HAP-1 (cell line): ENCODE measurements around the gene CBFA2T2.
A peak's percentile ranks its signal among the peaks of the same experiment; 100 is the strongest.
"Not testable (repeated sequence)": the region's sequence is repeated elsewhere in the genome, so short reads cannot be mapped to it uniquely, and the experiment has no call there.

Experiments used
- DNase-seq, 2 experiments: peaks; one replicate each; pipeline ENCODE4 v3.0.0-alpha.2; 2016 to 2020; ENCODE audit warnings: low spot score in 2 of 2
- H3K27me3 ChIP-seq: fragments of 250-450 bp; sonication (Bioruptor Pico); 2 replicates; pipeline ENCODE4 v1.5.1; 2020; ENCODE audit warnings: low read depth, mild to moderate bottlenecking, moderate library complexity
- H3K36me3 ChIP-seq: fragments of 250-450 bp; sonication (Bioruptor Pico); replicated peaks from 2 replicates; pipeline ENCODE4 v1.5.1; 2020; ENCODE audit warnings: mild to moderate bottlenecking
- H3K4me1 ChIP-seq: fragments of 250-450 bp; sonication (Bioruptor Pico); 2 replicates; pipeline ENCODE4 v1.5.1; 2020; ENCODE audit warnings: mild to moderate bottlenecking
- H3K4me3 ChIP-seq: fragments of 250-450 bp; sonication (Bioruptor Pico); 2 replicates; pipeline ENCODE4 v1.5.1; 2020; ENCODE audit warnings: mild to moderate bottlenecking, moderate library complexity
- H3K9me3 ChIP-seq: fragments of 250-450 bp; sonication (Bioruptor Pico); 2 replicates; pipeline ENCODE4 v1.5.1; 2020; ENCODE audit warnings: mild to moderate bottlenecking, moderate library complexity
- in situ Hi-C: fragments of 300-500 bp; cut with MboI; formaldehyde crosslinking; loops from 3 replicates; pipeline ENCODE4 v1.14.3; 2020; ENCODE audit warnings: low sequenced_read_pairs, inconsistent platforms, mixed read lengths

Gene CBFA2T2

DNA sequence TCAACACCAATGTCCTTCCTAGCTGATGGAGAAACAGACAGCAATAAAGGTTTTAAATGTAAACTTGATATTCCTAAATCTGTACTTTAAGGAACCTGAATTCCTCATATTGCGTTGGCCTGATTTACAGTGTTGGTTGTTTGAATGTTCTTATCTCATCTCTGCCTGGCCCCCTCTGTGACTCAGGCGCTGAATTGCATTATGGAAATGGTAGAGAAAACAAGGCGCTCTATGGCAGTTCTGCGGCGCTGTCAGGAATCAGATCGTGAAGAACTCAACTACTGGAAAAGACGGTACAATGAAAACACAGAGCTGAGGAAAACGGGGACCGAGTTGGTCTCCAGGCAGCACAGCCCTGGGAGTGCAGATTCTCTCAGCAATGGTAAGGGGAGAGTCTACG, 139.6 kb downstream of the CBFA2T2 start:
- H3K9me3 ChIP-seq = no peaks in the 10 kb centered on the region
- in situ Hi-C loops = no loop called here
- H3K27me3 ChIP-seq = no peaks in the 10 kb centered on the region
- H3K36me3 ChIP-seq = no peaks in the 10 kb centered on the region; the same call in 1 of the 2 replicates
- DNase-seq = no peak
- no peaks in the 10 kb centered on the region for H3K4me1 ChIP-seq
- no peak overlapping the region for H3K4me3 ChIP-seq

DNA sequence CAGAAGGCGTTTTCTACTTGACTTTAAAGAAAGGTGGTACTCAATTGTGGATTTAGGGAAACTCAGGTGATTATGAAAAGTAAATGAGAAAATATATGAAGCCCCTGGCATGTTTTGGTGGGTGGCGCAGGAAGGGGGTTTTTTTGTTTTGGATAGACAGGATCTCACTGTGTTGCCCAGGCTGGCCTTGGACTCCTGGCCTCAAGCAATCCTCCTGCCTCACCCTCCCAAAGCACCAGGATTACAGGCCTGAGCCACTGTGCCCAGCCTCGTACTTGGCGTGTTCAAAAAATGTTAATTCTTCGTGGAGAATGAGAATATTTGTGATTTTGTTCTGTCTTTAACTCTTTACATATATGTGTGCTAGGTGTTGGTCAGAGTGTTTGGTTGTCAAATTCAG, 140.1 kb downstream of the CBFA2T2 start:
- peaks cover 4% of the 10 kb centered on the region for H3K4me1 ChIP-seq
- in situ Hi-C loops = no loop called here
- no peak for DNase-seq
- H3K9me3 ChIP-seq = no peaks in the 10 kb centered on the region
- no peak overlapping the region for H3K4me3 ChIP-seq
- no peaks in the 10 kb centered on the region; the same call in 1 of the 2 replicates for H3K36me3 ChIP-seq
- H3K27me3 ChIP-seq = no peaks in the 10 kb centered on the region

DNA sequence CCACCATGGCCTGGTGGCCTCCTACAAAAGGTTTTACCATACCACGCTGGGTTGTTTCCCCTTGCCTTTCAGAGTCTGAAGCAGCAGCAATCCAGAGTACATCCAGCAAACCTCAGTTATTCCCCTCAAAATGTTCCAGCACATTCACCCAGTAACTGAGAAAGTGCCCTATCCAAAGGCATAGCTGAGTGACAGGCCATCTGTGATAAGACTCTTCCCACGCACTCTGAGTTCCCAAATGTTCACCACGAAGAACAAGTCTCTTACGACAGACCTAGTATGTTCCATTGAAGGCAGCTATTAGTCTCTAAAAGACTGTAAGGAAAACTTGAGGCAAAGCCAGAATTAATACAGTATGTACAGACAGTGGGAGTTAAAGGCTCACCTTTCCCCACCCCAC, 140.6 kb downstream of the CBFA2T2 start:
- H3K36me3 ChIP-seq = no peaks in the 10 kb centered on the region; the same call in 1 of the 2 replicates
- in situ Hi-C loops = no loop called here
- no peaks in the 10 kb centered on the region for H3K9me3 ChIP-seq
- peaks cover 9% of the 10 kb centered on the region for H3K4me1 ChIP-seq
- H3K27me3 ChIP-seq = no peaks in the 10 kb centered on the region
- no peak overlapping the region for H3K4me3 ChIP-seq
- DNase-seq = no peak

DNA sequence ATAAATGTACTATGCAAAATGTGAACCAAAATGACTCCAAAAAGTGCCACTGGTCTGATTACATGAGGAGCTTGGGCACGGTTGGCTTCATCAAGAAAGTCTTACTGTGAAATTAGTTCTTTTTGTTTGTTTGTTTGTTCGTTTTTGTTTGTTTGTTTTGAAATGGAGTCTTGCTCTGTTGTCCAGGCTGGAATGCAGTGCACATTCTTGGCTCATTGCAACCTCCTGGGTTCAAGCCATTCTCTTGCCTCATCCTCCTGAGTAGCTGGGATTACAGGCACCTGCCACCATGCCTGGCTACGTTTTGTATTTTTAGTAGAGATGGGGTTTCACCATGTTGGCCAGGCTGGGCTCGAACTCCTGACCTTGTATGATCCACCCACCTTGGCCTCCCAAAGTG, 142.0 kb downstream of the CBFA2T2 start:
- H3K4me3 ChIP-seq, DNase-seq, in situ Hi-C loops, H3K9me3 ChIP-seq, H3K27me3 ChIP-seq, H3K36me3 ChIP-seq: not testable (repeated sequence)
- peaks cover 12% of the 10 kb centered on the region for H3K4me1 ChIP-seq

DNA sequence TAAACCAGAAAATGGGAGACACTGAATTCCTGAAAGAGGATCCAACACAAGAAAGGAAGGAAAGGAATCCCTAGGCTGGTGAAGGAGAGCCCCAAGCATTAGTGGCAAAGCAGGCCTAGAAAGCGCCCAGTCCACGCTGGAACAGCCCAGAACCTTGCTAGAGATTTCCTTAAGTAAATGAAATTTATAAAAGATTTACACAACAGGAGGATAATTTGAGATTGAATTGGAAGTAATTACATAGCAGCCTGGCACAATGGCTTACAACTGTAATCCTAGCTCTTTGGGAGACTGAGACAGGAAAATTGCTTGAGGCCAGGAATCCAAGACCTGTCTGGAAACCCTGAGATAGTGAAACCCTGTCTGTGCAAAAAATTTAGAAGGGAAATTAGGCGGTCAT, 145.4 kb downstream of the CBFA2T2 start:
- no peak overlapping the region for H3K4me3 ChIP-seq
- no peaks in the 10 kb centered on the region for H3K27me3 ChIP-seq
- peaks cover 6% of the 10 kb centered on the region for H3K36me3 ChIP-seq
- peak; percentile 52 to 78 for DNase-seq
- in situ Hi-C loops = no loop called here
- H3K4me1 ChIP-seq = peaks cover 12% of the 10 kb centered on the region
- no peaks in the 10 kb centered on the region for H3K9me3 ChIP-seq

DNA sequence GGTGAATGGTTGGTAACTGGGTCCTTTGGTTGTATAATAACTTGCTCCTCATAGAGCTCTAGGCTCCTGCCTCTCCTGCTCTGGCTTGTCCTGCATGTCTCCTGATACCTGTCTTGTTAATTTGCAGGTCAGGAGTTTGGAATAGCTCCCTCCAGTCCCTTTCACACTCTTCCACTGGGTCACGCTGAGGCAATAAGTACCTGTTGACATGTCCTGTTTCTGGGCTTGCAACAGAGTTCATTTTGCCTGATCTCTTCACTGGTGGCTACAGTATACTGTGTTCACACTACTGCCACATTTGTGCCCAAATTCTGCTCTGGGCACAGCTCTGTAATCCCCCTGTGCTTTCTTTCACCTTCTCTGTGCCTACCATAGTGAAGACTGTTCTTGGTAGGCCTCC, 146.9 kb downstream of the CBFA2T2 start:
- H3K4me1 ChIP-seq = peaks cover 12% of the 10 kb centered on the region
- no peaks in the 10 kb centered on the region for H3K9me3 ChIP-seq
- DNase-seq = no peak
- H3K36me3 ChIP-seq = peaks cover 6% of the 10 kb centered on the region
- H3K27me3 ChIP-seq = no peaks in the 10 kb centered on the region
- no peak overlapping the region for H3K4me3 ChIP-seq
- in situ Hi-C loops = no loop called here

DNA sequence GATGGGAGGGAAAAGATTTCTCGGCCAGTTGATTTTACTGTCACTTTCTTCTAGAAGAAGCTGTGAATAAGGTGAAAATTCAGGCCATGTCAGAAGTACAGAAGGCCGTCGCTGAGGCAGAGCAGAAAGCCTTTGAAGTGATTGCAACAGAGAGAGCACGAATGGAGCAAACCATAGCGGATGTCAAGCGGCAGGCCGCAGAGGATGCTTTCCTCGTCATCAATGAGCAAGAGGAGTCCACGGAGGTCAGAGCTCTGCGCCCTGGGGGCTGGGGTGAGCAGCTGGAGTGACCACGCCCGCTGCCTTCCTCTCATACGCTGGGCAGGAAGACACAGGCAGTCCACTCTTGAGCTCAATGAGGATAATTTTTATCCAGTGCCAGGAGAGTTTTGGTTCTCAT, 150.4 kb downstream of the CBFA2T2 start:
- Histone ChIP-seq H3K4me1 (peaks cover 6% of the 10 kb centered on the region), H3K9me3 (no peaks in the 10 kb centered on the region), H3K27me3 (no peaks in the 10 kb centered on the region), H3K4me3 (no peak overlapping the region), H3K36me3 (peaks cover 15% of the 10 kb centered on the region)
- DNase-seq = no peak
- in situ Hi-C loops = no loop called here

DNA sequence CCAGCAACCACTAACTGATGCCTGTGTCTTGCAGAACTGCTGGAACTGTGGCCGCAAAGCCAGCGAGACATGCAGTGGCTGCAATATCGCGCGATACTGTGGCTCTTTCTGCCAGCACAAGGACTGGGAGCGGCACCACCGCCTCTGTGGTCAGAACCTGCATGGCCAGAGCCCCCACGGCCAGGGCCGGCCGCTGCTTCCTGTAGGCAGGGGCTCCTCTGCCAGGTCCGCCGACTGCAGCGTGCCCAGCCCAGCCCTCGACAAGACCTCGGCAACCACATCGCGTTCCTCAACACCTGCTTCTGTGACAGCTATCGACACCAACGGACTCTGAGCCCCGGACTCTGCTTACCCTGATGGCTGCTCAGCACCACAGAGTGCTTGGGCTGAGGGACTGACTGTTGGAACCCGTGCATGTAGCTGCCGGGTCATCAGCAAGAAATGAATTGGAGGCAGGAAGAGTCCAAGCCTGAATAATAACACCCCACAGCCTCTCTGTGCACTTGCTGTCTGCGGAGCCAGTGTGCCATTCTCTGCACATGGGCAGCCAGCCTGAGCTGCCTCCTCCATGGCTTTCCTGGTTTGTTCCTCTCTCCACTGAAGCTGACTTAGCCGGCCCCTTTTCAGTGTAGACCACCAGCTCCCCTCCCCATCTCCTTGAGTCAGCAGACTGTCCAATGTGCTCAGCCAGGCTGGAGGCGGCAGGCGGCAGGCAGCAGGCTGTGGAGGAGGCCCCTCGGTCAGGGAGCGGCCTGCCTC, 154.6 kb downstream of the CBFA2T2 start:
- no peak overlapping the region for H3K4me3 ChIP-seq
- no peaks in the 10 kb centered on the region for H3K27me3 ChIP-seq
- DNase-seq = no peak
- H3K9me3 ChIP-seq = no peaks in the 10 kb centered on the region
- in situ Hi-C loops = no loop called here
- no peaks in the 10 kb centered on the region for H3K4me1 ChIP-seq
- peaks cover 21% of the 10 kb centered on the region for H3K36me3 ChIP-seq

DNA sequence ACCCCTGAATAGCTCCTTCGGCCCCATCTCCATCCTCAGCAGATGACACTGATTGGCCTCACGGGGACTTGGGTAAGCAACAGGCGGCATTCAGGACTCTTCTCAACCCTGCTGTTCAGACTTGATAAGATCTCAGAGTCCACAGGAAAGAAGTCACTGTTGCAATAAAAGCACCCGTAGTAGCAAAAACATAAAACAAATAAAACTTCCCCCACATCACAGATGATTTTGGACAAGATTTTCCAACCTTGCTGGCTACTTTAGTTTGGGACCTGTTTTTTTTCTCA, 155.1 kb downstream of the CBFA2T2 start:
- Histone ChIP-seq H3K4me1 (no peaks in the 10 kb centered on the region), H3K36me3 (peaks cover 18% of the 10 kb centered on the region), H3K4me3 (no peak overlapping the region), H3K9me3 (no peaks in the 10 kb centered on the region), H3K27me3 (no peaks in the 10 kb centered on the region)
- in situ Hi-C loops = no loop called here
- no peak for DNase-seq

DNA sequence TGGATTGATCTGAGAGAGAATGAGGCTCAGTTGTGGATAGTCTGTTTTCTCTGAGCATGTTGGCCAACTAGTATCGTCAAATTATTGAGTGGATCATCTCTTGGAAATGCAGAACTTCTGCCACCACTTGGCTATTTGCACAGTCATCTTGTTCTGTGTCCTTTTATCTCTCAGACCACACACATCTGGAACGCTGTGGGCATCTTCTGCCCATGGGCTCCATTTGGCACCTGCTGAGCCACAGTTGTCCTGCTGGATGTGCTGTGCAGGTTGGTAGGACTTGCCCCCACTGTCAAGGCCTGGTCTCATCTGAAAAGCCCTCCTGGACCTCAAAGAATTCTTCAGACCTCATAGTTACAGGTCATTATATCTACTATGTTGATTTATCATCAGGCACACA, 155.5 kb downstream of the CBFA2T2 start:
- no peaks in the 10 kb centered on the region for H3K4me1 ChIP-seq
- in situ Hi-C loops = no loop called here

DNA sequence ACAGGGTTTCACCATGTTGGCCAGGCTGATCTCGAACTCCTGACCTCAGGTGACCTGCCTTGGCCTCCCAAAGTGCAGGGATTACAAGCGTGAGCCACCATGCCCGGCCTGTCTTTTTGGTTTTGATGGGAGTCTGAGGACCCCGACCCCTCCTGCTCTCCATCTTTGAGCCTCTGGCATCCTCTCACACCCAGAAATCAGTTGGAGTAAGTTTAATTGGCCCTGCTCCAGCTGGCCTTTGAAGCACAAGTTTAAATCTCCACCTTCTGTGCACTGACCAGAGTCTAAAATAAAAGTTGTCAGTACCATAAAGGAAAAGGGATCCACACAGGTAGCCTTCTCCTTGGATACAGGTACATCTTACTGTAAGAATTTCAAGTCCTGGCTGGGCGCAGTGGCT, 156.3 kb downstream of the CBFA2T2 start:
- Histone ChIP-seq H3K4me1 (no peaks in the 10 kb centered on the region), H3K4me3 (no peak overlapping the region), H3K27me3 (no peaks in the 10 kb centered on the region), H3K36me3 (peaks cover 15% of the 10 kb centered on the region), H3K9me3 (no peaks in the 10 kb centered on the region)
- DNase-seq = no peak
- in situ Hi-C loops = no loop called here

More for the DNA sequence above, 155.5 kb downstream of the CBFA2T2 start:
- no peak for DNase-seq
- H3K9me3 ChIP-seq = no peaks in the 10 kb centered on the region
- H3K4me3 ChIP-seq = no peak overlapping the region
- peaks cover 15% of the 10 kb centered on the region for H3K36me3 ChIP-seq
- no peaks in the 10 kb centered on the region for H3K27me3 ChIP-seq

DNA sequence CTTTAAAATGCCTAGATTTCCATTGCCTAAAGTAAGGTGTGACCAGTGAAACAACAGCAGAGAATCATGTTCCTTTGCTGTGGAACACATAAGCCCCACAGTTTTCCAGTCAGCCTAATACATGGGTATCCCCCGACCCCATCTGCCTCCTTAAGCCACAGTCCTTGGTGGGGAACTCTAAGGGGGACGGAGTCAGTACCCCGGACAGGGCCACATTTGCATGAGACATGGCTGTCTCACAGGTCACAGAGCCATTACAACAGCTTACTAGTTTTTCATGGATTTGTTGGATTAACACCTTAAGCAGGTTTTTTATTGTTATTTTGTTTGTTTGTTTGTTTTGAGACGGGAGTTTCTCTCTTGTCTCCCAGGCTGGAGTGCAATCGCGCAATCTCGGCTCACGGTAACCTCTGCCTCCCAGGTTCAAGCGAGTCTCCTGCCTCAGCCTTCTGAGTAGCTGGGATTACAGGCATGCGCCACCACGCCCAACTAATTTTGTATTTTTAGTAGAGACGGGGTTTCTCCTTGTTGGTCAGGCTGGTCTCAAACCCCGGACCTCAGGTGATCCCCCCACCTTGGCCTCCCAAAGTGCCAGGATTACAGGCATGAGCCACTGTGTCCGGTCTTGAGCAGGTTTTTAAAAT, 157.2 kb downstream of the CBFA2T2 start:
- peaks cover 15% of the 10 kb centered on the region for H3K36me3 ChIP-seq
- H3K4me1 ChIP-seq, H3K9me3 ChIP-seq, in situ Hi-C loops, H3K4me3 ChIP-seq, H3K27me3 ChIP-seq, DNase-seq: not testable (repeated sequence)

DNA sequence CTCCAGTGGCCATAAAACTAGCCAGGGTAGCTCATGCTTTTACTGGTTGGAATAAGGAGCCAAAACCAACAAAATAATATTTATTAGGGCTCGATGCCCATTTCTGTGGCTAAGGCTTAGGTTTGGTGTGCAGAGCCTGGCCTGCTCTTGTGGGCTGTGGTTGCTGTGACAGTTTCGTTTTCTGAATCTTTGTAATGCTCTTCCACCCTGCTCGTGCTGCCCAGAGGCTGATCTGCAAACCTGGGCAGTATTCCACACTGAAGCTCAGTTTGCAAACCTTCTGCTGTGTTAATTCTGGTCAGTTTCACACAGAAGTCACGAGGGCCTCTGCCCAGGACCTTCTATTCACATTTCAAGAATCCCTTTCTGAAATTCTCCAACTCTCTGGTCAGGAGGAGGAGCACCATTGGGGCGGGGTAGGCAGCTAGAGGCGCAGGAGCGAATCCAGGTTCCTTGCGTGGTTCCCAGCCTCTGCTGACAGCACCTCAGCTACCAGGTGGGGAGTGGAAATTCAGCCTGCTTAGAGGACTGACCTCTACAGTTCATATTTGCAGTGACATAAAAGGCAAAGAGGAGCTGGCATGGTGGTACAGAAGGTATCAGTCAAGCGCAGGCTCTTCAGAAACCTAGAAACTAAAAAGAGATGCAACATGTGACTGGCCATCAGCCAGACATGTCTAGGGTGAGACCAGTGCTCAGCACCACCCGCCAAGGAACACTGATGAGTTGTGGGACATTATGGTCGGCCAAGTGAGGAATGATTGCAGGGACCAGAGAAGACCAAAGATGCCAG, 157.9 kb downstream of the CBFA2T2 start:
- no peaks in the 10 kb centered on the region for H3K4me1 ChIP-seq
- peaks cover 15% of the 10 kb centered on the region for H3K36me3 ChIP-seq
- H3K27me3 ChIP-seq = no peaks in the 10 kb centered on the region
- no peaks in the 10 kb centered on the region for H3K9me3 ChIP-seq
- no peak for DNase-seq
- H3K4me3 ChIP-seq = no peak overlapping the region
- in situ Hi-C loops = no loop called here

DNA sequence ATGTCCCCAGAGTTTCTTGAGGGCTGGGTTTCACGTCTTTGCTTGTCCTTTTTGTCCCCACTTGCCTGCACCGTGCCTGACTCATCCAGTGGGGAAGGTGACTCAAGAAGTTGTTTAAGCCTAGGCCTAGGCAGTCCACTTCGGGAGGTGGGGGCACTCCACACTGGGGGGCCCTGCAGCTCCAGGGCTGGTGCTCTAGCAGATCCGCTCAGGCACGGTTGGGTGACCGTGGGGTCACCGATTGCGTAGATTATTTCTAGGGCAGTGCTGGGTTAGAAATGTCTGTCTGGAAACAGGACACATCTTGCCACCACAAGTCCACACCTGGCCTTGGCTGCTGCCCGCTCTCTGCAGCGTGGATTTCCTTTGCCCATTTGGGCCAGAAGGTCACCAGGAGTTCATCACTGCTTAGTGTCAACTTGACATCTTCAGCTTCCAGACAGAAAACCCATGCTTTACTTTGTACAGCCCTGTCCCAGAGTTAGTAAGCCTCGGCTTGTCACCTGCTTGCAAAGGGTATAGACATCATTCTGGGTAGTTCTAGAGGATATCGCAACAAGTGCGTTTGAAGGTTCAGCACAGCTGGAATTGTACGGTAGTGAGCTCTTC, 158.6 kb downstream of the CBFA2T2 start:
- H3K9me3 ChIP-seq = no peaks in the 10 kb centered on the region
- H3K4me1 ChIP-seq = no peaks in the 10 kb centered on the region
- H3K27me3 ChIP-seq = no peaks in the 10 kb centered on the region
- H3K4me3 ChIP-seq = no peak overlapping the region
- H3K36me3 ChIP-seq = peaks cover 15% of the 10 kb centered on the region
- no peak for DNase-seq
- in situ Hi-C loops = no loop called here
